ENCODE data around the gene FBXO15.

The FBXO15 gene
- 0 to 1.6 (median 0.34) reads per million in 9 experiments for total RNA-seq

DNA sequence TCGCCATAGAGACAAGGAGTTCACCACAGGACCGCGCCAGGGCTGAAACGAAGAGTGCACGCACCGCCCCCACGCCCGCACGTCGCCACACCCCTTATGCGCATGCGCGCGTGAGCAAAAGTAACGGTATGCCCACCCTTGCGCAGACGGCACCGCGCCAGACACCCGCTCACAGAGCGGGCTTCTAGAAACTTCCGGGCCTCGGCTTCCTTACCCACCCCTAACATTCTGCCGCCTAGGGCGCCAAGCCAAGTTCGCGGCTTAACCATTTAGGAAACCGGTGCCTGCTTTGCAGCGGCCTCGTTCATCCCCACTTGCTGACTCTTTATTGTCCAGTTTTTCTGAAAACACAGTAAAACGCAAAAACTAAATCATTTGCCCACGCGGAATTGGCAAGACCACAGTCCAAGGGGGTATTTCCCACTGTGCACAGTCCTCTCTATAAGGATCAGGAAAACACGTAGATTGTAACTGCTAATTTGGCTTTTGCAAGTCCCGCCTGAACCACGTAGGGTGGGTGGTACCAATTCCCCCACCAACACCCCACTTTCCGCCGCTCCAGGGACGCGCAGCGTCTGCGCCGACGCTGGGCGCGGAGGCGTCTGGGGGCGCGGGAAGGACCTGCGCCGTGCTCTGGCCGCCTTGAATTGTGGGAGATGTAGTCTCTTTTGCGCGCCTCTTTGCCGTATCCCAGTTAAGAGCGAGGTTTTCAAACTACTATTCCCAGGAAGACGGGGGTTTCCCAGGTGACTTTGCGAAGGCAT, at the start of gene FBXO15, which contains the start of gene TIMM21:
Gene FBXO15, minus strand, starts transcription at position 56 of the 764 bp plus-strand sequence. Its CDS starts 49 bp downstream, at position 7.
Gene TIMM21, plus strand, starts transcription at position 745 of the 764 bp plus-strand sequence. CDS start 286 bp downstream, outside the sequence.
- peak within 1 kb of the TSS; percentile 85 to 97 for H3K4me3 Mint-ChIP-seq
- peaks cover 19% of the 10 kb centered on the region for H3K36me3 Mint-ChIP-seq (ENCODE audit: insufficient read depth)
- no peaks in the 10 kb centered on the region for H3K9me3 Mint-ChIP-seq
- peak; percentile 81 for ATAC-seq (replicated peaks)
- H3K4me1 Mint-ChIP-seq (ENCODE audit: low read depth in 2 of 2): peaks cover 28 to 33% of the 10 kb centered on the region in 2 donors
- peak; percentile 95 to 96 (median 96) for DNase-seq
- H3K27ac Mint-ChIP-seq: peak within 1 kb of the TSS; percentile 98 to 99
- H3K27me3 Mint-ChIP-seq: peaks cover 0 to 5% of the 10 kb centered on the region in 2 donors

- Mint-ChIP-seq H3K9me3 (no peaks in the 10 kb centered on the region), H3K4me1 (ENCODE audit: low read depth in 2 of 2) (peaks cover 0 to 2% of the 10 kb centered on the region in 2 donors), H3K27me3 (peaks cover 19 to 40% of the 10 kb centered on the region in 2 donors), H3K27ac (peak overlapping the region; percentile 4 to 70), H3K36me3 (ENCODE audit: insufficient read depth) (no peaks in the 10 kb centered on the region), H3K4me3 (peak overlapping the region; percentile 55 to 75)
- DNase-seq (peak; percentile 29 to 58 (median 48)), ATAC-seq (replicated peaks) (peak; percentile 96)
Observed at GRCh38 chr18:74196220-74197119, 48.8 kb upstream of the FBXO15 start.

DNA sequence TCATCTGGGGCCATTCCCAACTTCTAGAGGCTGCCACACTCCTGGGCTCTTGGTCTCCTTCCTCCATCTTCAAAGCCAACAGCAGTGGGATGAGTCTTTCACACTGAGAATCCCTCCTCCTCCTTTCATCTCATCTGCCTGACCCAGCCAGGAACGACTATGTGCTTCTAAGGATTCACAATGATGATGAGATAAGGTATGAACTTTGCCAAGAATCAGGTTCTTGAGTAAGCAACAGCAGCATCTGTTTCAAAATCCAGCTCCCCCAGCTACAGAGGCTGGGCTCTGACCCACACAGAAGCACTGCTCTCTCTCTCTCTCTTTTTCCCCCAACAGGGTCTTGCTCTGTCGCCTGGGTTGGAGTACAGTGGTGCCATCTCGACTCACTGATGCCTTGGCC, 47.1 kb upstream of the FBXO15 start:
- no peaks in the 10 kb centered on the region for H3K9me3 Mint-ChIP-seq
- DNase-seq (no peak), ATAC-seq (replicated peaks) (no peak)
- no peak overlapping the region for H3K27ac Mint-ChIP-seq
- H3K27me3 Mint-ChIP-seq: peaks cover 33 to 56% of the 10 kb centered on the region in 2 donors
- H3K4me1 Mint-ChIP-seq (ENCODE audit: low read depth in 2 of 2): peaks cover 0 to 2% of the 10 kb centered on the region in 2 donors
- H3K36me3 Mint-ChIP-seq (ENCODE audit: insufficient read depth): no peaks in the 10 kb centered on the region
- H3K4me3 Mint-ChIP-seq: no peak overlapping the region

DNA sequence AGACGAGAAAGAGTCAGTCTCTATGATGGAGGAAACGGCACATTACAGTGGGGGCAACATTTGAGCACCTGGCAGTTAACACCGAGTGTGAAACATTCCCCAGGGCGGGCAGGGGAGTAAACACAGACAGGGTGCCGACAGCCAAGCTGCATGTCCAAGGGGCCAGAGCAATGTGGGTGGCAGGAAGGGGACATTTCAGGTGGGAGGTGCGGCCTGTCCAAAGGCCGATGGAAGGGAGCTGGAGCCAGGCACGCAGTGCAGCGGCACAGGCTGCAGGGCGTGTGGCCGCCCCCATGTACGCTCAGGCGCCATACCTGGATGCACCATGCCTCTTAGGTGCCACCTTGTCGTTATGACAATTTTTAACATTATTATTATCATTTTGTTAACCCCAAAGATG, 43.9 kb upstream of the FBXO15 start:
- no peak overlapping the region for H3K4me3 Mint-ChIP-seq
- ATAC-seq (replicated peaks): no peak
- DNase-seq: no peak

GRCh38 chr18:74190086-74190485, 42.5 kb upstream of the FBXO15 start:
- no peaks in the 10 kb centered on the region for H3K9me3 Mint-ChIP-seq
- no peak overlapping the region for H3K27ac Mint-ChIP-seq
- DNase-seq (no peak), ATAC-seq (replicated peaks) (no peak)
- H3K27me3 Mint-ChIP-seq: peaks cover 55 to 68% of the 10 kb centered on the region in 2 donors
- H3K4me1 Mint-ChIP-seq (ENCODE audit: low read depth in 2 of 2): no peaks in the 10 kb centered on the region
- no peaks in the 10 kb centered on the region for H3K36me3 Mint-ChIP-seq (ENCODE audit: insufficient read depth)
- H3K4me3 Mint-ChIP-seq: no peak overlapping the region

More for the DNA sequence above, 43.9 kb upstream of the FBXO15 start:
- Mint-ChIP-seq H3K27ac (no peak overlapping the region), H3K27me3 (peaks cover 52 to 59% of the 10 kb centered on the region in 2 donors), H3K36me3 (ENCODE audit: insufficient read depth) (no peaks in the 10 kb centered on the region), H3K9me3 (no peaks in the 10 kb centered on the region), H3K4me1 (ENCODE audit: low read depth in 2 of 2) (peaks cover 0 to 2% of the 10 kb centered on the region in 2 donors)

DNA sequence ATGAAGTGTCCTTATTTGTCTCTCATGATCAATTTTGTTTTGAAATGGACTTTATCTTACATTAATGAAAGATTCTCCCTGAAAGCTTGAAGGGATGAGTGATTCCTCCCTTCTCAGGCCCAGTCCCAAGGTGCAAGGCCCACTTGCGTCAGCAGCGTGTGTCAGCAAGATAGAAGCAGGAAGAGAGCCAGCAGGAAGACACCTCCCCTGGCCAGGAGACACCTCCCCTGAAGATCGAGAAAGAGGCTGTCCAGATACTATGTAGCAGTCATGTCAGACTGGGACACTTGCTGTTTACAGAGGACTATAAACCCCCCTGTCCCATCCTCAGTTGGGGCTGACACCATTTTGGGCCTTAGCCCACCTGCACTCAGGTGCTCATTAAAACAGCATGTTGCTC, 39.0 kb upstream of the FBXO15 start:
- H3K9me3 Mint-ChIP-seq: no peaks in the 10 kb centered on the region
- H3K36me3 Mint-ChIP-seq (ENCODE audit: insufficient read depth): no peaks in the 10 kb centered on the region
- H3K27me3 Mint-ChIP-seq: peaks cover 68 to 79% of the 10 kb centered on the region in 2 donors
- DNase-seq (no peak), ATAC-seq (replicated peaks) (no peak)
- H3K27ac Mint-ChIP-seq: no peak overlapping the region
- H3K4me3 Mint-ChIP-seq: no peak overlapping the region
- H3K4me1 Mint-ChIP-seq (ENCODE audit: low read depth in 2 of 2): no peaks in the 10 kb centered on the region

DNA sequence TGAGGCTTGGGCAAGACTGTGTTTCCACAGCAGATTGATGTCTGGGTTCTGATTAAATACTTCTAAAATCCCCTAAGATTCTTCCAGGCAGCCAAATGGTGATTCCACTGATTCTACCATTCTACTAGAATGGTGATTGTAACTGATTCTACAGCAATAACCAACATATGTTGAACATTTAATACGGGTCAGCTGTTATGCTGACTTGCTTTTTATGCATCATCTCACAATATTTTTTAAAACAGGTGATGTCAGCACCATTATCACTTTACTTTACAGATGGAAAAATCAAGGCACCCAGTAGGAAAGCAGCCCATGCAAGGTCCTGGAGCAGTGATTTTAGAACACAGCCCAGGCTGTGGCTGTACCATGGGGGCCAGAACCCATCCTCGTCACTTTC, 38.2 kb upstream of the FBXO15 start:
- H3K4me1 Mint-ChIP-seq (ENCODE audit: low read depth in 2 of 2): no peaks in the 10 kb centered on the region
- H3K27ac Mint-ChIP-seq: no peak overlapping the region
- peaks cover 65 to 80% of the 10 kb centered on the region in 2 donors for H3K27me3 Mint-ChIP-seq
- ATAC-seq (replicated peaks) (no peak), DNase-seq (no peak)
- H3K36me3 Mint-ChIP-seq (ENCODE audit: insufficient read depth): no peaks in the 10 kb centered on the region
- H3K4me3 Mint-ChIP-seq: no peak overlapping the region
- no peaks in the 10 kb centered on the region for H3K9me3 Mint-ChIP-seq

DNA sequence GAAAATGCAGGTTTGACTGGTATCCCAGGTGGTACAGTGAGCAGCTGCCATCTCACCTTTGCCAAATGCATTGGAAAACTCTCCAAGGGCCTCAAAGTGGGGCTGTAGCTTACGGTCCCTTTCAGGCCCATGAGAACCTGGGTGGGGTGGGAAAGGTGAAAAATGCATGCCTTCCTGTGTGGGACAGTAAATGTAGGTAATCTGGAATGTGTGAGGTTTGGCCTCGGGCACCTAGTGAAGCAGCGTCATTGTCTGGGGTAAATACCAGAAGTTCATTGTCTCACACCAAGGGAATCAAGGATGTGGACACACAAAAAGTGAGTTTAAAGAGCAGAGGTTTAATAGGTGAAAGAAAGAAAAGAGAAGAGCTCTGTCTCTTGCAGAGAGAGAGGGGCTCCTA, 37.2 kb upstream of the FBXO15 start:
- Mint-ChIP-seq H3K4me3 (no peak overlapping the region), H3K27ac (no peak overlapping the region), H3K27me3 (peaks cover 67 to 78% of the 10 kb centered on the region in 2 donors), H3K36me3 (ENCODE audit: insufficient read depth) (no peaks in the 10 kb centered on the region), H3K9me3 (no peaks in the 10 kb centered on the region), H3K4me1 (ENCODE audit: low read depth in 2 of 2) (no peaks in the 10 kb centered on the region)
- DNase-seq (no peak), ATAC-seq (replicated peaks) (no peak)

- DNase-seq (no peak), ATAC-seq (replicated peaks) (no peak)
- no peaks in the 10 kb centered on the region for H3K9me3 Mint-ChIP-seq
- no peak overlapping the region for H3K4me3 Mint-ChIP-seq
- no peaks in the 10 kb centered on the region for H3K4me1 Mint-ChIP-seq (ENCODE audit: low read depth in 2 of 2)
- H3K27ac Mint-ChIP-seq: no peak overlapping the region
- H3K36me3 Mint-ChIP-seq (ENCODE audit: insufficient read depth): no peaks in the 10 kb centered on the region
- H3K27me3 Mint-ChIP-seq: peaks cover 61 to 80% of the 10 kb centered on the region in 2 donors
Observed at GRCh38 chr18:74183130-74183529, 35.5 kb upstream of the FBXO15 start.

DNA sequence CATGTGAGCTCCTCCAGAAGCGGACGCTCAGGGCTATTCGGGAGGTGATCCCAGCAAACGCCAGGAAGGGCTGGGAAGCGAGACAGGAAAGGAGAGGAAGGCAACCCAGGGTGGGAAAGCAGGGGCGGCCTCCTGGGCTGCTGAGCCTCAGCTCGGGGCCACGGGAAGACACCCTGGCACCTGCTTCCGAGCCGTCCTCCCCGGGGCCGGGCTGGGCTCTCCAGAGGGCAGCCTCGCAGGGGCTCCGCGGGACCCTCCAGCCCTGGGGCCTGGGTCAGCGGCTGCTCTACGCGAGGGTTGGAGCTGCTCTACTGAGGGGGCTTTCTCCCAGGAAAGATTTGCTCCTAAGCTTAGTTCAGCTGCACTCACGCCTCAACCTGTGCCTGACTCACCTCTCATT, 34.7 kb upstream of the FBXO15 start:
- Mint-ChIP-seq H3K36me3 (ENCODE audit: insufficient read depth) (no peaks in the 10 kb centered on the region), H3K27ac (no peak overlapping the region), H3K4me1 (ENCODE audit: low read depth in 2 of 2) (no peaks in the 10 kb centered on the region), H3K4me3 (no peak overlapping the region), H3K9me3 (no peaks in the 10 kb centered on the region), H3K27me3 (peaks cover 60 to 84% of the 10 kb centered on the region in 2 donors)
- no peak for DNase-seq
- ATAC-seq (replicated peaks): no peak

- ATAC-seq (replicated peaks): no peak
- Mint-ChIP-seq H3K4me1 (ENCODE audit: low read depth in 2 of 2) (no peaks in the 10 kb centered on the region), H3K27ac (no peak overlapping the region), H3K9me3 (no peaks in the 10 kb centered on the region), H3K36me3 (ENCODE audit: insufficient read depth) (no peaks in the 10 kb centered on the region), H3K27me3 (peaks cover 67 to 90% of the 10 kb centered on the region in 2 donors), H3K4me3 (no peak overlapping the region)
- no peak for DNase-seq
Observed at GRCh38 chr18:74179623-74180199, 32.1 kb upstream of the FBXO15 start.

GRCh38 chr18:74178884-74179283, 31.2 kb upstream of the FBXO15 start:
- no peaks in the 10 kb centered on the region for H3K9me3 Mint-ChIP-seq
- DNase-seq (no peak), ATAC-seq (replicated peaks) (no peak)
- H3K27ac Mint-ChIP-seq: no peak overlapping the region
- H3K4me1 Mint-ChIP-seq (ENCODE audit: low read depth in 2 of 2): no peaks in the 10 kb centered on the region
- H3K36me3 Mint-ChIP-seq (ENCODE audit: insufficient read depth): no peaks in the 10 kb centered on the region
- no peak overlapping the region for H3K4me3 Mint-ChIP-seq
- peaks cover 66 to 91% of the 10 kb centered on the region in 2 donors for H3K27me3 Mint-ChIP-seq

DNA sequence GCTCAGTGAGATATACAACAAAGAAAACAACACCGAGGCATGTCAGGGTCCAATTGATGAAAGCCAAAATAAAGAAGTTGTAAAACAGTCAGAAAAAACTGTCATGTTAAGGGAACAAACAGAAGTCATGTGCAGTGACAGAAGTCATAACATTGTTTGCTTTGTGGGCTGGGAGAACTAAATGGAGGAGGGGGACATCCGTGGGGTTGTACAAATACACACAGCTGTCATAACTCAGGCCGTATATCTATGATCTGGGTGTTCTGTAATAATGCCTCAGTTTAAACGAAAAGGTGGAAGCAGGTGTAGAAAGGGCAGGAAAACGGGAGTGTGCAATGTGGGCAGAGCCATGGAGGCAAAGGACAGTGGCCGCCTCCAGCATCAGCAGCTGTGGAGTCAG, 28.0 kb upstream of the FBXO15 start:
- Mint-ChIP-seq H3K27me3 (peaks cover 70 to 86% of the 10 kb centered on the region in 2 donors), H3K27ac (peak overlapping the region in 1 of 2 donors; percentile 0), H3K4me3 (no peak overlapping the region), H3K36me3 (ENCODE audit: insufficient read depth) (no peaks in the 10 kb centered on the region), H3K9me3 (no peaks in the 10 kb centered on the region), H3K4me1 (ENCODE audit: low read depth in 2 of 2) (peaks cover 8 to 10% of the 10 kb centered on the region in 2 donors)
- DNase-seq (no peak), ATAC-seq (replicated peaks) (no peak)
